ENCODE measurements around the gene TAF1C.

GRCh38 chr16:84138500-84138823, 48.4 kb downstream of the TAF1C start:
- TF ChIP-seq CTCF (IDR thresholded peaks at IDR 0.05) (no peak), POLR2A (IDR thresholded peaks at IDR 0.05) (no peak)

Data from esophagus squamous epithelium (tissue), 4 donors.